SW 1271 (cell line): Measurements from ENCODE around the gene ANXA2.
A peak's percentile ranks its signal among the peaks of the same experiment; 100 is the strongest.
"Not testable (repeated sequence)": the region's sequence is repeated elsewhere in the genome, so short reads cannot be mapped to it uniquely, and the experiment has no call there.

Source experiments
- DNase-seq, 2 experiments: peaks; one replicate each; lab custom pipeline; 2025; lab: John Stamatoyannopoulos, UW

The ANXA2 gene

GRCh38 chr15:60410350-60410749 lies 12.6 kb upstream of the ANXA2 start:
- not testable (repeated sequence) for DNase-seq

GRCh38 chr15:60408463-60408981 lies 10.7 kb upstream of the ANXA2 start:
- DNase-seq = peak; percentile 54 to 88

GRCh38 chr15:60407415-60407805 lies 9.6 kb upstream of the ANXA2 start:
- DNase-seq = peak; percentile 54 to 75

- DNase-seq = no peak
These were observed 9.0 kb upstream of the ANXA2 start for GRCh38 chr15:60406513-60407414.

GRCh38 chr15:60405399-60405798 lies 7.6 kb upstream of the ANXA2 start:
- DNase-seq = no peak

GRCh38 chr15:60404351-60404750 lies 6.6 kb upstream of the ANXA2 start:
- DNase-seq = not testable (repeated sequence)

GRCh38 chr15:60400944-60401343 lies 3.2 kb upstream of the ANXA2 start:
- no peak for DNase-seq

- DNase-seq = no peak
These were observed 2.1 kb upstream of the ANXA2 start for GRCh38 chr15:60399931-60400330.

GRCh38 chr15:60399246-60399915 lies 1.6 kb upstream of the ANXA2 start:
- no peak for DNase-seq

GRCh38 chr15:60396958-60397771 lies 621 bp downstream of the ANXA2 start:
- peak; percentile 80 to 86 for DNase-seq

- DNase-seq = no peak
These were observed 1.2 kb downstream of the ANXA2 start for GRCh38 chr15:60396560-60396957.

- no peak for DNase-seq
These were observed 1.7 kb downstream of the ANXA2 start for GRCh38 chr15:60396100-60396499.

GRCh38 chr15:60395276-60396011 lies 2.3 kb downstream of the ANXA2 start:
- DNase-seq = no peak

- DNase-seq = no peak
These were observed 3.1 kb downstream of the ANXA2 start for GRCh38 chr15:60394689-60395097.

- peak; percentile 92 to 98 for DNase-seq
These were observed 4.6 kb downstream of the ANXA2 start for GRCh38 chr15:60392986-60393790.

GRCh38 chr15:60392601-60392985 lies 5.2 kb downstream of the ANXA2 start:
- DNase-seq = peak; percentile 82 to 96

- DNase-seq = no peak
These were observed 6.0 kb downstream of the ANXA2 start for GRCh38 chr15:60391722-60392315.

- DNase-seq = peak; percentile 52 to 87
These were observed 6.8 kb downstream of the ANXA2 start for GRCh38 chr15:60390871-60391501.

- no peak for DNase-seq
These were observed 7.6 kb downstream of the ANXA2 start for GRCh38 chr15:60390231-60390630.
